ENCODE data around the gene SLIT3.
"Not testable (repeated sequence)": the region's sequence is repeated elsewhere in the genome, so short reads cannot be mapped to it uniquely, and the experiment has no call there.

The SLIT3 gene

DNA sequence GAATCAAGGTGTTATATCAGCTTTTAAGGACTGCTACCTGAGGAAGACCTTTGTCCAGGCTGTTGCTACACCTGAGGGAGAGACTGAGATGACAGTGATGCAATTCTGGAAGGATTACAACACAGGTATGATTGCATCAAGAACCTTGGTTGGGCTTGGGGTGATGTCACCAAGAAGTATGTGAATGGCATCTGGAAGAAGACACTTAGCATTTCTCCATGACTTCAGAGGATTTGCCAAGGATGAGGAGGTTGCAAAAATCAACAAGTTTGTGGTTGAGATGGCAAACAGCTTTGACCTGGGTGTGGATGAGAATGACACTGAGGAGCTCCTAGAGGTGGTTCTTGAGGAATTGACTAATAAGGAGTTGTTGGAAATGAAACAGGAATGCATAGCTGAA lies 653.9 kb downstream of the SLIT3 start:
- H3K27me3 ChIP-seq (ENCODE audit: control insufficient read depth in 1 of 2, insufficient read depth in 2 of 2, low read length in 2 of 2) = no peaks in the 10 kb centered on the region
- H3K27ac ChIP-seq (ENCODE audit: low read length) = no peak overlapping the region
- H3K4me3 ChIP-seq (ENCODE audit: low read length in 2 of 2) = no peak overlapping the region
- H3K9me3 ChIP-seq (ENCODE audit: control insufficient read depth in 2 of 2, low read length in 2 of 2) = no peaks in the 10 kb centered on the region
- H3K4me1 ChIP-seq (ENCODE audit: control insufficient read depth, insufficient read depth, low read length) = no peaks in the 10 kb centered on the region
- no peaks in the 10 kb centered on the region for H3K36me3 ChIP-seq (ENCODE audit: control insufficient read depth in 2 of 2, insufficient read depth in 2 of 2, low read length in 2 of 2)
- no peak overlapping the region for H3K9ac ChIP-seq (ENCODE audit: low read length in 2 of 2)

DNA sequence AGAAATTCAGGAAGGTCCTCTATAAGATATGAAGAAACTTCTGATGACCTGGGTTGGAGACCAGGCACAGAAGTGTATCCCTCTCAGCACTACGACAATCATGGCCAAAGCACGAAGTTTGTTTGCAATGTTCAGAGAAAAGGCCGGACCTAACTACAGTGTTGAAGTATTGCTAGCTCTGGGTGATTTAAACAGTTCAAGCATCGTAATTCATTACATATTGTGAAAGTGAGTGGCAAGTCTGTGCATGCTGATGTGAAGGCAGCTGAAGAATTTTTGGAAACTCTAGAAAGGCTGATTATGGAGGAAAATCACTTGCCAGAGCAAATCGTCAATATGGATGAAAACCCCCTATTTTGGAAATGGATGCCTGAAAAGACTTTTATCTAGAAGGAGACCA lies 654.6 kb downstream of the SLIT3 start:
- Histone ChIP-seq H3K27ac (ENCODE audit: low read length) (no peak overlapping the region), H3K9me3 (ENCODE audit: control insufficient read depth in 2 of 2, low read length in 2 of 2) (no peaks in the 10 kb centered on the region), H3K4me3 (ENCODE audit: low read length in 2 of 2) (no peak overlapping the region), H3K27me3 (ENCODE audit: control insufficient read depth in 1 of 2, insufficient read depth in 2 of 2, low read length in 2 of 2) (no peaks in the 10 kb centered on the region), H3K9ac (ENCODE audit: low read length in 2 of 2) (no peak overlapping the region), H3K4me1 (ENCODE audit: control insufficient read depth, insufficient read depth, low read length) (no peaks in the 10 kb centered on the region), H3K36me3 (ENCODE audit: control insufficient read depth in 2 of 2, insufficient read depth in 2 of 2, low read length in 2 of 2) (no peaks in the 10 kb centered on the region)

GRCh38 chr5:168645195-168645594 lies 655.7 kb downstream of the SLIT3 start:
- H3K27me3 ChIP-seq (ENCODE audit: control insufficient read depth in 1 of 2, insufficient read depth in 2 of 2, low read length in 2 of 2) = no peaks in the 10 kb centered on the region
- no peak overlapping the region for H3K9ac ChIP-seq (ENCODE audit: low read length in 2 of 2)
- H3K36me3 ChIP-seq (ENCODE audit: control insufficient read depth in 2 of 2, insufficient read depth in 2 of 2, low read length in 2 of 2) = no peaks in the 10 kb centered on the region

GRCh38 chr5:168642019-168642418 lies 658.9 kb downstream of the SLIT3 start:
- Histone ChIP-seq H3K4me1 (ENCODE audit: control insufficient read depth, insufficient read depth, low read length) (no peaks in the 10 kb centered on the region), H3K4me3 (ENCODE audit: low read length in 2 of 2) (no peak overlapping the region), H3K27me3 (ENCODE audit: control insufficient read depth in 1 of 2, insufficient read depth in 2 of 2, low read length in 2 of 2) (no peaks in the 10 kb centered on the region), H3K9ac (ENCODE audit: low read length in 2 of 2) (no peak overlapping the region), H3K9me3 (ENCODE audit: control insufficient read depth in 2 of 2, low read length in 2 of 2) (no peaks in the 10 kb centered on the region), H3K27ac (ENCODE audit: low read length) (no peak overlapping the region), H3K36me3 (ENCODE audit: control insufficient read depth in 2 of 2, insufficient read depth in 2 of 2, low read length in 2 of 2) (no peaks in the 10 kb centered on the region)

More at GRCh38 chr5:168645195-168645594, 655.7 kb downstream of the SLIT3 start:
- Histone ChIP-seq H3K4me3 (ENCODE audit: low read length in 2 of 2) (no peak overlapping the region), H3K9me3 (ENCODE audit: control insufficient read depth in 2 of 2, low read length in 2 of 2) (no peaks in the 10 kb centered on the region), H3K4me1 (ENCODE audit: control insufficient read depth, insufficient read depth, low read length) (no peaks in the 10 kb centered on the region), H3K27ac (ENCODE audit: low read length) (no peak overlapping the region)

GRCh38 chr5:168638846-168639245 lies 662.1 kb downstream of the SLIT3 start:
- H3K36me3 ChIP-seq (ENCODE audit: control insufficient read depth in 2 of 2, insufficient read depth in 2 of 2, low read length in 2 of 2); H3K27ac ChIP-seq (ENCODE audit: low read length); H3K4me1 ChIP-seq (ENCODE audit: control insufficient read depth, insufficient read depth, low read length); H3K4me3 ChIP-seq (ENCODE audit: low read length in 2 of 2); H3K9me3 ChIP-seq (ENCODE audit: control insufficient read depth in 2 of 2, low read length in 2 of 2); H3K9ac ChIP-seq (ENCODE audit: low read length in 2 of 2); H3K27me3 ChIP-seq (ENCODE audit: control insufficient read depth in 1 of 2, insufficient read depth in 2 of 2, low read length in 2 of 2): not testable (repeated sequence)

DNA sequence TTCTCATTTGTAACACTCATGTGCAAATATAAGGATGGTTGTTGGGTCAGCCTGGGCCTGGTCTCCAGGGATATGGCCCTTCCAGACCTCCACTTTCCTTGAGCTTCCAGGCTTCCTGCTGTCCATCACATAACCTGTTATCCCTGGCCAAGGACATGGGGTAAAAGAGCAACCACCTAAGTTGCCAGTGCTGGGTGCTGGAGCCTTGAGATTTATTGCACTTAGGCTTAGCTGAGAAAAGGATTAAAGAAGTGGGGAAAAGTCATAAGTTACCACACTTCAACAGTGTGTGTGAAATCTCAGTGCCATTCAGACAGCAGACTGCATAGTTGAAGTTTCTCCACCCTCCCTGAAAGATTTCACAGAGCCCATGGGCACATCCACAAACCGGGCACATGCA lies 663.1 kb downstream of the SLIT3 start:
- Histone ChIP-seq H3K27me3 (ENCODE audit: control insufficient read depth in 1 of 2, insufficient read depth in 2 of 2, low read length in 2 of 2) (no peaks in the 10 kb centered on the region), H3K9me3 (ENCODE audit: control insufficient read depth in 2 of 2, low read length in 2 of 2) (no peaks in the 10 kb centered on the region), H3K4me3 (ENCODE audit: low read length in 2 of 2) (no peak overlapping the region), H3K9ac (ENCODE audit: low read length in 2 of 2) (no peak overlapping the region), H3K4me1 (ENCODE audit: control insufficient read depth, insufficient read depth, low read length) (no peaks in the 10 kb centered on the region), H3K27ac (ENCODE audit: low read length) (no peak overlapping the region), H3K36me3 (ENCODE audit: control insufficient read depth in 2 of 2, insufficient read depth in 2 of 2, low read length in 2 of 2) (no peaks in the 10 kb centered on the region)

DNA sequence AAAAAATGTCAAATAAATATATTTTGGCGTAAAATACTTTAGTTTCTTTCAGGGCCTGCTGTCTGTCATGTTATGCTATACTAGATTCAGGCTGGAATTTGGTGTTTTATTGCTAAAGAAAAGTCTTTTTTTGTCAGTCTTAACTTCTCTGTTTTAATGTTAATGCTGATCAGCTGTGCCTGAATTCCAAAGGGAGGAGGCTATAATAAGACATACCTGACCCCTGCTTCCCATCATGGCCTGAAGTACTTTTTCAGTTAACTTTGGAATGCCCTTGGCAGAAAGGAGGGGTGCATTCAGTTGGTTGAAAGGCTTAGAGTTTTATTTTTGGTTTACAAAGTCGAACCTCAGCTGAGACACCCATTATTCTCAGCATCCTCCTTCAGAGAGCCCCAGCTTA lies 663.7 kb downstream of the SLIT3 start:
- no peaks in the 10 kb centered on the region for H3K4me1 ChIP-seq (ENCODE audit: control insufficient read depth, insufficient read depth, low read length)
- H3K27me3 ChIP-seq (ENCODE audit: control insufficient read depth in 1 of 2, insufficient read depth in 2 of 2, low read length in 2 of 2) = no peaks in the 10 kb centered on the region
- no peaks in the 10 kb centered on the region for H3K36me3 ChIP-seq (ENCODE audit: control insufficient read depth in 2 of 2, insufficient read depth in 2 of 2, low read length in 2 of 2)
- no peak overlapping the region for H3K9ac ChIP-seq (ENCODE audit: low read length in 2 of 2)
- H3K27ac ChIP-seq (ENCODE audit: low read length) = no peak overlapping the region
- no peak overlapping the region for H3K4me3 ChIP-seq (ENCODE audit: low read length in 2 of 2)
- no peaks in the 10 kb centered on the region for H3K9me3 ChIP-seq (ENCODE audit: control insufficient read depth in 2 of 2, low read length in 2 of 2)

GRCh38 chr5:168630958-168631357 lies 670.0 kb downstream of the SLIT3 start:
- not testable (repeated sequence) for H3K9ac ChIP-seq (ENCODE audit: low read length in 2 of 2); H3K27me3 ChIP-seq (ENCODE audit: control insufficient read depth in 1 of 2, insufficient read depth in 2 of 2, low read length in 2 of 2); H3K4me3 ChIP-seq (ENCODE audit: low read length in 2 of 2); H3K36me3 ChIP-seq (ENCODE audit: control insufficient read depth in 2 of 2, insufficient read depth in 2 of 2, low read length in 2 of 2); H3K4me1 ChIP-seq (ENCODE audit: control insufficient read depth, insufficient read depth, low read length); H3K9me3 ChIP-seq (ENCODE audit: control insufficient read depth in 2 of 2, low read length in 2 of 2); H3K27ac ChIP-seq (ENCODE audit: low read length)

GRCh38 chr5:168624850-168625364 lies 676.0 kb downstream of the SLIT3 start:
- H3K36me3 ChIP-seq (ENCODE audit: control insufficient read depth in 2 of 2, insufficient read depth in 2 of 2, low read length in 2 of 2) = no peaks in the 10 kb centered on the region
- no peak overlapping the region for H3K9ac ChIP-seq (ENCODE audit: low read length in 2 of 2)
- H3K9me3 ChIP-seq (ENCODE audit: control insufficient read depth in 2 of 2, low read length in 2 of 2) = peaks cover 0 to 2% of the 10 kb centered on the region in 2 donors
- H3K4me3 ChIP-seq (ENCODE audit: low read length in 2 of 2) = no peak overlapping the region
- no peak overlapping the region for H3K27ac ChIP-seq (ENCODE audit: low read length)
- peaks cover 0 to 2% of the 10 kb centered on the region in 2 donors for H3K27me3 ChIP-seq (ENCODE audit: control insufficient read depth in 1 of 2, insufficient read depth in 2 of 2, low read length in 2 of 2)
- H3K4me1 ChIP-seq (ENCODE audit: control insufficient read depth, insufficient read depth, low read length) = no peaks in the 10 kb centered on the region

DNA sequence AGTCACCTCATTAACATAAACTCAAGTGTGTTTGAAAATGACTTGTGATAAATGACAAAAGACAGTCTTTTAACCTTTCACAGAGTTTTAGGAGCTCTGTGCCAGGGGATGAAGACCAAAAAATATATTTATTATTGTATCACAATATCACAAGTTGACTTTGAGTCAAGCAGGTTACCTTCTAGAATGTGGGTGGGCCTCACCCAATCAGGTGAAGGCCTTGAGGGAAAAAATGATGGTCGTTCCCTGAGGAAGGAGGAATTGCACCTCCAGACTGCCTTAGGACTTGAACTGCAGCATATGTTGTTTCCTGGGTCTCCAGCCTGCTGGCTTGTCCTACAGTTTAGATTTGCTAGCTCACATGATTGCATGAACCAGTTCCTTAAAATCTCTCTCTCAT lies 680.1 kb downstream of the SLIT3 start:
- Histone ChIP-seq H3K9me3 (ENCODE audit: control insufficient read depth in 2 of 2, low read length in 2 of 2) (no peaks in the 10 kb centered on the region), H3K4me1 (ENCODE audit: control insufficient read depth, insufficient read depth, low read length) (no peaks in the 10 kb centered on the region), H3K27ac (ENCODE audit: low read length) (no peak overlapping the region), H3K27me3 (ENCODE audit: control insufficient read depth in 1 of 2, insufficient read depth in 2 of 2, low read length in 2 of 2) (no peaks in the 10 kb centered on the region), H3K4me3 (ENCODE audit: low read length in 2 of 2) (no peak overlapping the region), H3K36me3 (ENCODE audit: control insufficient read depth in 2 of 2, insufficient read depth in 2 of 2, low read length in 2 of 2) (no peaks in the 10 kb centered on the region), H3K9ac (ENCODE audit: low read length in 2 of 2) (no peak overlapping the region)

DNA sequence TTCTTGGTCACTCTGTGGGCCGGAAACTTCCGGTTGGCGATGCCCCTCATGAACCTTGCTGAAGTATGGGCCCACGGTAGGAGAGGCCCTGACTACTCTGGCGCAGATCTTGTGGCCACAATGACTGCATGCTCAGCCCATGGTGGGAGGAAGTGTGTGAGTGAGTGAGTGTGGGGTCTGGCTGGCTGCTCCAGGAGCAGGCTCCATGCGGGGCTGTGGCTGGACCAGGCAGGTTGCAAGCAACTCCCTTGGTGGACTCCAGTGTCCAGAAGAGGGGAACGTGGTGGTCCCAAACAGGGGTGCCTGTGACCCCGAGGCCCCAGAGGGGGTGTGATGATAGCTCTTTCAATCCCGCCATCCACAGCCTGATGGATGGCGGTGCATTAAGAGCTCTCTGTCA lies 686.3 kb downstream of the SLIT3 start:
- no peaks in the 10 kb centered on the region for H3K4me1 ChIP-seq (ENCODE audit: control insufficient read depth, insufficient read depth, low read length)
- no peak overlapping the region for H3K9ac ChIP-seq (ENCODE audit: low read length in 2 of 2)
- no peak overlapping the region for H3K4me3 ChIP-seq (ENCODE audit: low read length in 2 of 2)
- H3K27ac ChIP-seq (ENCODE audit: low read length) = no peak overlapping the region
- H3K36me3 ChIP-seq (ENCODE audit: control insufficient read depth in 2 of 2, insufficient read depth in 2 of 2, low read length in 2 of 2) = no peaks in the 10 kb centered on the region
- H3K27me3 ChIP-seq (ENCODE audit: control insufficient read depth in 1 of 2, insufficient read depth in 2 of 2, low read length in 2 of 2) = no peaks in the 10 kb centered on the region
- H3K9me3 ChIP-seq (ENCODE audit: control insufficient read depth in 2 of 2, low read length in 2 of 2) = no peaks in the 10 kb centered on the region

All from stomach smooth muscle (tissue), 2 donors.